CD14-positive monocyte (primary cell): ENCODE measurements around the gene MAD1L1. TPM values are rescaled to one million over a fixed set of nuclear protein-coding genes. Genes with fewer than 3 reads are reported as not detected.
A peak's percentile ranks its signal among the peaks of the same experiment; 100 is the strongest.

Source experiments
- DNase-seq, 3 donors: peaks; one replicate each; pipeline ENCODE4 v3.0.0-alpha.2; 2011 to 2022
- H2AFZ ChIP-seq: 2 replicates; pipeline ENCODE4 v1.6.0; 2012; ENCODE audit warnings: mild to moderate bottlenecking, low read depth, low read length, inconsistent platforms; ENCODE audit not compliant: insufficient read depth, poor library complexity, severe bottlenecking
- H3K27ac ChIP-seq, 2 donors: 1 replicate in 1 of 2; 2 replicates in 1 of 2; pipeline ENCODE4 v1.5.1; 2012 to 2013; ENCODE audit warnings: low read length in 2 of 2, control low read depth in 1 of 2, inconsistent platforms in 1 of 2, low read depth in 1 of 2, mild to moderate bottlenecking in 1 of 2
- H3K27me3 ChIP-seq, 2 donors: one replicate each; pipeline versions ENCODE4 v1.6.0 to v1.6.1; 2011 to 2013; ENCODE audit warnings: low read length in 2 of 2; ENCODE audit not compliant: control insufficient read depth in 2 of 2, insufficient read depth in 2 of 2
- H3K36me3 ChIP-seq, 2 donors: replicated peaks in 1 of 2; 1 replicate in 1 of 2; 2 replicates in 1 of 2; pipeline versions ENCODE4 v1.5.1 to v1.6.1; 2012 to 2013; ENCODE audit warnings: low read length in 2 of 2, control low read depth in 1 of 2, inconsistent platforms in 1 of 2, mild to moderate bottlenecking in 1 of 2; ENCODE audit not compliant: insufficient read depth in 2 of 2, control insufficient read depth in 1 of 2
- H3K4me1 ChIP-seq, 2 donors: 1 replicate in 1 of 2; 2 replicates in 1 of 2; pipeline versions ENCODE4 v1.5.1 to v1.6.1; 2012 to 2013; ENCODE audit warnings: low read length in 2 of 2, control low read depth in 1 of 2, inconsistent platforms in 1 of 2, mild to moderate bottlenecking in 1 of 2, moderate library complexity in 1 of 2; ENCODE audit not compliant: insufficient read depth in 2 of 2, control insufficient read depth in 1 of 2
- H3K4me2 ChIP-seq: replicated peaks from 2 replicates; pipeline ENCODE3; 2012; ENCODE audit warnings: low read length, moderate library complexity, mild to moderate bottlenecking; ENCODE audit not compliant: poor library complexity, severe bottlenecking; ENCODE audit errors: extremely low read depth
- H3K4me3 ChIP-seq, 3 experiments: fragments of 200-600 bp in 1 of 3; sonication (generic) in 1 of 3; replicated peaks in 1 of 3; 1 replicate in 2 of 3; 2 replicates in 1 of 3; pipeline ENCODE4 v1.5.1; 2011 to 2013; ENCODE audit warnings: low read length in 3 of 3, mild to moderate bottlenecking in 3 of 3, control low read depth in 2 of 3, low read depth in 2 of 3, inconsistent platforms in 1 of 3, moderate library complexity in 1 of 3
- H3K79me2 ChIP-seq: 2 replicates; pipeline ENCODE4 v1.6.0; 2012; ENCODE audit warnings: mild to moderate bottlenecking, control low read depth, inconsistent platforms, low read length, moderate library complexity; ENCODE audit not compliant: insufficient read depth
- H3K9ac ChIP-seq: 2 replicates; pipeline ENCODE4 v1.6.0; 2017; ENCODE audit warnings: low read length, mild to moderate bottlenecking; ENCODE audit not compliant: insufficient read depth, poor library complexity, severe bottlenecking
- H3K9me3 ChIP-seq, 2 donors: replicated peaks in 1 of 2; 1 replicate in 1 of 2; 2 replicates in 1 of 2; pipeline versions ENCODE4 v1.5.1 to v1.6.1; 2012 to 2013; ENCODE audit warnings: low read length in 2 of 2, control low read depth in 1 of 2; ENCODE audit not compliant: control insufficient read depth in 1 of 2, insufficient read depth in 1 of 2
- H4K20me1 ChIP-seq: 2 replicates; pipeline ENCODE4 v1.6.0; 2012; ENCODE audit warnings: mild to moderate bottlenecking, low read length, control low read depth, moderate library complexity; ENCODE audit not compliant: insufficient read depth
- H3K27ac Mint-ChIP-seq, 7 donors: one replicate each; pipeline ENCODE4 v1.8.0; 2020; ENCODE audit warnings: mild to moderate bottlenecking in 7 of 7, mixed read lengths in 7 of 7, moderate library complexity in 6 of 7, inconsistent platforms in 2 of 7
- H3K27me3 Mint-ChIP-seq, 3 donors: one replicate each; pipeline ENCODE4 v1.8.0; 2021 to 2022; ENCODE audit warnings: low read depth in 3 of 3, mild to moderate bottlenecking in 3 of 3, mixed read lengths in 3 of 3, moderate library complexity in 3 of 3, inconsistent platforms in 1 of 3
- H3K36me3 Mint-ChIP-seq, 2 donors: one replicate each; pipeline ENCODE4 v1.8.0; 2020; ENCODE audit warnings: mixed read lengths in 2 of 2, inconsistent platforms in 1 of 2, mild to moderate bottlenecking in 1 of 2
- H3K4me1 Mint-ChIP-seq: one replicate; pipeline ENCODE4 v1.8.0; 2020; ENCODE audit warnings: mild to moderate bottlenecking, mixed read lengths
- H3K4me3 Mint-ChIP-seq, 2 donors: one replicate each; pipeline ENCODE4 v1.8.0; 2020; ENCODE audit warnings: mild to moderate bottlenecking in 2 of 2, mixed read lengths in 2 of 2, moderate library complexity in 1 of 2
- H3K9me3 Mint-ChIP-seq, 7 donors: one replicate each; pipeline ENCODE4 v1.8.0; 2020 to 2022; ENCODE audit warnings: mixed read lengths in 7 of 7, mild to moderate bottlenecking in 6 of 7, moderate library complexity in 6 of 7, inconsistent platforms in 2 of 7
- WGBS: methylation state at CpG from one replicate; pipeline ENCODE4 v1.1.5; 2013; ENCODE audit warnings: missing lambda C conversion rate; ENCODE audit not compliant: insufficient coverage; 5-methylcytosine and 5-hydroxymethylcytosine counted together
- intact Hi-C, 2 donors: fragments of 100-400 bp; cut with micrococcal nuclease; formaldehyde crosslinking; loops; one replicate each; pipeline versions ENCODE4 v1.15.0 to v1.15.1; 2023
- polyA plus RNA-seq, 3 donors: library from polyadenylated mRNA; depleted of rRNA in 1 of 3; unstranded in 2 of 3; stranded (reverse) in 1 of 3; fragments of 300-500 nt in 2 of 3; fragments of >200 nt in 1 of 3; fragmentation: Illumina TruSeq in 2 of 3; gene quantifications; 1 replicate in 2 of 3; 2 replicates in 1 of 3; pipeline ENCODE4 v1.2.3, GENCODE V29; 2012 to 2021
- TF ChIP-seq, protein P1 (sequence below): fragments of 200-600 bp; IDR thresholded peaks from one replicate; pipeline ENCODE4 v1.8.0; 2022; ENCODE audit warnings: antibody characterized with exemption, mild to moderate bottlenecking

Gene MAD1L1
- polyA plus RNA-seq, 3 donors = 22.0 to 39.4 (median 33.2) TPM

DNA sequence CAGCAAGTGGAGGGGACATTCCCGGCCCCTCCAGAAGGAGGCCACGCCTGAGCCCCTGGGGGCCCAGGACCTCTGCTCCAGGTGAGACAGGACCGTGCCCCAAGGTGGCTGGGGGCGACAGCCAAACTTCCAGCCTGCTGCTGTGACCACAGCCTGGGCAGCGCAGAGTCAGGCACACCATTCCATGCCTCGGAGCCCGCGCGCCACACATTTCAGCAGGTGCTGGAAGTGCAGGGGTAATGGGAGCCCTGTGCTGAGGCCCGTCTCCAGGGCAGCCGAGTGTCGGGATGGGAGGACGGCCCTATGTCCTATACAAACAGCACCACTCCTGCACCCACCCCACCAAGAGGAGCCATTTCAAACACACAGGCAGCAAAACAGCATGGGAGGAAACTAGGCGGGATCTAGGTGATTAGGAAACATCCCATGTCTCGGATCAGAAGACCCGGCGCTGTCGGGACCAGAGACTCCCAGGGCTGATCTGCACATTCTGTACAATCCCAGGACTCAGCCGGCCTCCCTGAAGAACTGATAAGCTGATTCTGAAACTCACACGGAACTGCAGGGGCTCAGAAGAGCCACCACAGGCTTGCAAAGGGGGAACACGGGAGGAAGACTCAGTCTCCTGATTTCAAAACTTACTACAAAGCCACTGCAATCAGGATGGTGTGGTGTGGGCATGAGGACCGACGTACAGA lies 290.4 kb downstream of the MAD1L1 start:
- H3K27me3 Mint-ChIP-seq = peaks cover 0 to 8% (median 4%) of the 10 kb centered on the region in 3 donors
- intact Hi-C loops = loop anchor here in 1 of 2 donors (10.0 kb wide), 1 partner anchor 72 kb away; no protein-coding TSS in a partner anchor
- peaks cover 23% of the 10 kb centered on the region for H3K79me2 ChIP-seq
- peak overlapping the region in 1 of 3 experiments; percentile 26 for H3K4me3 ChIP-seq
- H3K9me3 Mint-ChIP-seq = no peaks in the 10 kb centered on the region
- peak in 2 of 3 donors; percentile 32 to 43 for DNase-seq
- no peaks in the 10 kb centered on the region for H3K27me3 ChIP-seq
- H2AFZ ChIP-seq = peak overlapping the region; percentile 30
- no peaks in the 10 kb centered on the region for H4K20me1 ChIP-seq
- peaks cover 46 to 82% of the 10 kb centered on the region in 2 donors for H3K4me1 ChIP-seq
- WGBS = 58% methylated on average over 13 of the region's 23 CpGs
- peaks cover 10 to 17% of the 10 kb centered on the region in 2 donors for H3K36me3 Mint-ChIP-seq
- H3K4me3 Mint-ChIP-seq = peak overlapping the region; percentile 52 to 71
- peak overlapping the region; percentile 49 to 94 (median 79) for H3K27ac Mint-ChIP-seq
- peaks cover 74% of the 10 kb centered on the region for H3K4me1 Mint-ChIP-seq
- H3K27ac ChIP-seq = peak overlapping the region in 1 of 2 donors; percentile 95
- H3K4me2 ChIP-seq = peak overlapping the region; percentile 7
- no peaks in the 10 kb centered on the region for H3K36me3 ChIP-seq
- peak overlapping the region; percentile 6 for H3K9ac ChIP-seq
- TF ChIP-seq, protein P1, sequence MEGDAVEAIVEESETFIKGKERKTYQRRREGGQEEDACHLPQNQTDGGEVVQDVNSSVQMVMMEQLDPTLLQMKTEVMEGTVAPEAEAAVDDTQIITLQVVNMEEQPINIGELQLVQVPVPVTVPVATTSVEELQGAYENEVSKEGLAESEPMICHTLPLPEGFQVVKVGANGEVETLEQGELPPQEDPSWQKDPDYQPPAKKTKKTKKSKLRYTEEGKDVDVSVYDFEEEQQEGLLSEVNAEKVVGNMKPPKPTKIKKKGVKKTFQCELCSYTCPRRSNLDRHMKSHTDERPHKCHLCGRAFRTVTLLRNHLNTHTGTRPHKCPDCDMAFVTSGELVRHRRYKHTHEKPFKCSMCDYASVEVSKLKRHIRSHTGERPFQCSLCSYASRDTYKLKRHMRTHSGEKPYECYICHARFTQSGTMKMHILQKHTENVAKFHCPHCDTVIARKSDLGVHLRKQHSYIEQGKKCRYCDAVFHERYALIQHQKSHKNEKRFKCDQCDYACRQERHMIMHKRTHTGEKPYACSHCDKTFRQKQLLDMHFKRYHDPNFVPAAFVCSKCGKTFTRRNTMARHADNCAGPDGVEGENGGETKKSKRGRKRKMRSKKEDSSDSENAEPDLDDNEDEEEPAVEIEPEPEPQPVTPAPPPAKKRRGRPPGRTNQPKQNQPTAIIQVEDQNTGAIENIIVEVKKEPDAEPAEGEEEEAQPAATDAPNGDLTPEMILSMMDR = no peak
- no peaks in the 10 kb centered on the region for H3K9me3 ChIP-seq

DNA sequence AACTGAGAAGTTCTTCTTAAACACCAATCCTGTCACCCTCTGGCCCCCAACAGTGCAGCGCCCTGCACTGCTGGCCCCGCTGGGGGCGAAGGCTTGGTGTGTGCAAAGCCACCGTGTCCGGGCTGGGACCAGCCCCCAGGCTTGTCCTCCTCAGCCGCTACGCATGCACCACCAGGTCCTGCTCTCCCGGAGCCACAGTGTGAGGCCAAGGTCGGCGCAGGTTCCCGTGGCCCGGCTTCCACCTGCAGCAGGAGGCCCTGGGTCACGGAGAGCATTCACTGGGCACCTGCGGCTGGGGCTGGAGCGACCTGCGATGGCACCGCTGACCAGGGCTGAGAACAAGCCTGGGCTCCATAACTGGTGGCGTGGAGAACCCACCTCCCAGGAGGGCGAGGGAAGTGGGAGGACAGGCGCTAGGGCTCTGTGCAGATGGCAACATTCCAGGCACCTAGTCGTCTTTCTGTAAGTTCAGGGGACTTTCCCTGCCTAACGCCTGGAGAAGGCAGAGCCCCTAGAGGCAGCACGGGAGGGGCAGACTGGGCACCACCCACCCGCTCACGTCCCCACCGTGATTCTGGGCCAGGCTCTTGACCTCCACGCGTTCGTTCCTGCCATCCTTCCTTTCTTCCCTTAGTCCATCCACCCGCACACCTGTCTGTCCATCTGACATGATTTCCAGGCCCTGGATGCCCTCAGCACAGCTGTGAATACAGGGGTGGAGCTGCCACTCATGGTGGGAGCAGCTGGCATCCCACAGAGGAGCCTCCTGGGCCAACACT lies 291.1 kb downstream of the MAD1L1 start:
- DNase-seq = no peak
- intact Hi-C loops = loop anchor here (2.0 to 10.0 kb wide), 2 partner anchors 73 to 77 kb away; no protein-coding TSS in a partner anchor
- H3K4me3 Mint-ChIP-seq = no peak overlapping the region
- Histone ChIP-seq H3K4me3 (no peak overlapping the region), H3K9ac (peak overlapping the region; percentile 85), H3K79me2 (peaks cover 31% of the 10 kb centered on the region), H4K20me1 (no peaks in the 10 kb centered on the region), H3K27me3 (no peaks in the 10 kb centered on the region), H3K36me3 (peaks cover 0 to 4% of the 10 kb centered on the region in 2 donors), H3K4me2 (peak overlapping the region; percentile 7), H3K9me3 (no peaks in the 10 kb centered on the region), H3K4me1 (peaks cover 46 to 78% of the 10 kb centered on the region in 2 donors), H3K27ac (peak overlapping the region in 1 of 2 donors; percentile 95), H2AFZ (no peak overlapping the region)
- peaks cover 72% of the 10 kb centered on the region for H3K4me1 Mint-ChIP-seq
- 77% methylated on average over 21 of the region's 30 CpGs for WGBS
- peaks cover 13 to 23% of the 10 kb centered on the region in 2 donors for H3K36me3 Mint-ChIP-seq
- peak overlapping the region; percentile 41 to 99 (median 95) for H3K27ac Mint-ChIP-seq
- H3K9me3 Mint-ChIP-seq = no peaks in the 10 kb centered on the region
- peaks cover 0 to 8% (median 4%) of the 10 kb centered on the region in 3 donors for H3K27me3 Mint-ChIP-seq
- TF ChIP-seq, protein P1 = no peak
